ENCODE results near the gene HARS1. TPM values are rescaled to one million over a fixed set of nuclear protein-coding genes. Genes with fewer than 3 reads are reported as not detected.

Gene HARS1
- total and polyA plus RNA-seq, 10 of the 15 experiments (the other 5 are each of a cell fraction or from before 2014, with no cell fraction given), result 12.0 to 93.8 (median 76.9) TPM

GRCh38 chr5:140710899-140711552, 19.9 kb upstream of the HARS1 start (continued):
- TF ChIP-seq, protein P1, sequence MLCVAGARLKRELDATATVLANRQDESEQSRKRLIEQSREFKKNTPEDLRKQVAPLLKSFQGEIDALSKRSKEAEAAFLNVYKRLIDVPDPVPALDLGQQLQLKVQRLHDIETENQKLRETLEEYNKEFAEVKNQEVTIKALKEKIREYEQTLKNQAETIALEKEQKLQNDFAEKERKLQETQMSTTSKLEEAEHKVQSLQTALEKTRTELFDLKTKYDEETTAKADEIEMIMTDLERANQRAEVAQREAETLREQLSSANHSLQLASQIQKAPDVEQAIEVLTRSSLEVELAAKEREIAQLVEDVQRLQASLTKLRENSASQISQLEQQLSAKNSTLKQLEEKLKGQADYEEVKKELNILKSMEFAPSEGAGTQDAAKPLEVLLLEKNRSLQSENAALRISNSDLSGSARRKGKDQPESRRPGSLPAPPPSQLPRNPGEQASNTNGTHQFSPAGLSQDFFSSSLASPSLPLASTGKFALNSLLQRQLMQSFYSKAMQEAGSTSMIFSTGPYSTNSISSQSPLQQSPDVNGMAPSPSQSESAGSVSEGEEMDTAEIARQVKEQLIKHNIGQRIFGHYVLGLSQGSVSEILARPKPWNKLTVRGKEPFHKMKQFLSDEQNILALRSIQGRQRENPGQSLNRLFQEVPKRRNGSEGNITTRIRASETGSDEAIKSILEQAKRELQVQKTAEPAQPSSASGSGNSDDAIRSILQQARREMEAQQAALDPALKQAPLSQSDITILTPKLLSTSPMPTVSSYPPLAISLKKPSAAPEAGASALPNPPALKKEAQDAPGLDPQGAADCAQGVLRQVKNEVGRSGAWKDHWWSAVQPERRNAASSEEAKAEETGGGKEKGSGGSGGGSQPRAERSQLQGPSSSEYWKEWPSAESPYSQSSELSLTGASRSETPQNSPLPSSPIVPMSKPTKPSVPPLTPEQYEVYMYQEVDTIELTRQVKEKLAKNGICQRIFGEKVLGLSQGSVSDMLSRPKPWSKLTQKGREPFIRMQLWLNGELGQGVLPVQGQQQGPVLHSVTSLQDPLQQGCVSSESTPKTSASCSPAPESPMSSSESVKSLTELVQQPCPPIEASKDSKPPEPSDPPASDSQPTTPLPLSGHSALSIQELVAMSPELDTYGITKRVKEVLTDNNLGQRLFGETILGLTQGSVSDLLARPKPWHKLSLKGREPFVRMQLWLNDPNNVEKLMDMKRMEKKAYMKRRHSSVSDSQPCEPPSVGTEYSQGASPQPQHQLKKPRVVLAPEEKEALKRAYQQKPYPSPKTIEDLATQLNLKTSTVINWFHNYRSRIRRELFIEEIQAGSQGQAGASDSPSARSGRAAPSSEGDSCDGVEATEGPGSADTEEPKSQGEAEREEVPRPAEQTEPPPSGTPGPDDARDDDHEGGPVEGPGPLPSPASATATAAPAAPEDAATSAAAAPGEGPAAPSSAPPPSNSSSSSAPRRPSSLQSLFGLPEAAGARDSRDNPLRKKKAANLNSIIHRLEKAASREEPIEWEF (IDR thresholded peaks at IDR 0.05; ENCODE audit: insufficient replicate concordance, low read depth, low read length), result no peak
- TF ChIP-seq MXI1 (IDR thresholded peaks at IDR 0.05; ENCODE audit: low read depth, low read length), result peak; percentile 85; the same call in 1 of the 2 replicates
- TF ChIP-seq, protein P2, sequence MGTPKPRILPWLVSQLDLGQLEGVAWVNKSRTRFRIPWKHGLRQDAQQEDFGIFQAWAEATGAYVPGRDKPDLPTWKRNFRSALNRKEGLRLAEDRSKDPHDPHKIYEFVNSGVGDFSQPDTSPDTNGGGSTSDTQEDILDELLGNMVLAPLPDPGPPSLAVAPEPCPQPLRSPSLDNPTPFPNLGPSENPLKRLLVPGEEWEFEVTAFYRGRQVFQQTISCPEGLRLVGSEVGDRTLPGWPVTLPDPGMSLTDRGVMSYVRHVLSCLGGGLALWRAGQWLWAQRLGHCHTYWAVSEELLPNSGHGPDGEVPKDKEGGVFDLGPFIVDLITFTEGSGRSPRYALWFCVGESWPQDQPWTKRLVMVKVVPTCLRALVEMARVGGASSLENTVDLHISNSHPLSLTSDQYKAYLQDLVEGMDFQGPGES (IDR thresholded peaks at IDR 0.05), result no peak
- no peak for TF ChIP-seq HSF1 (IDR thresholded peaks at IDR 0.05; ENCODE audit: low read depth, low read length)
- TF ChIP-seq PKNOX1 (IDR thresholded peaks at IDR 0.05), result peak; percentile 60; the same call in 1 of the 2 replicates
- TF ChIP-seq, protein P3, sequence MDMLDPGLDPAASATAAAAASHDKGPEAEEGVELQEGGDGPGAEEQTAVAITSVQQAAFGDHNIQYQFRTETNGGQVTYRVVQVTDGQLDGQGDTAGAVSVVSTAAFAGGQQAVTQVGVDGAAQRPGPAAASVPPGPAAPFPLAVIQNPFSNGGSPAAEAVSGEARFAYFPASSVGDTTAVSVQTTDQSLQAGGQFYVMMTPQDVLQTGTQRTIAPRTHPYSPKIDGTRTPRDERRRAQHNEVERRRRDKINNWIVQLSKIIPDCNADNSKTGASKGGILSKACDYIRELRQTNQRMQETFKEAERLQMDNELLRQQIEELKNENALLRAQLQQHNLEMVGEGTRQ (IDR thresholded peaks at IDR 0.05; ENCODE audit: borderline replicate concordance, low read depth, low read length), result no peak
- no peak for TF ChIP-seq CTCF (IDR thresholded peaks at IDR 0.05 in 2 of 3, conservative IDR thresholded peaks at IDR 0.05 in 1 of 3; ENCODE audit: control insufficient read depth in 2 of 3, extremely low read depth in 1 of 3, insufficient read depth in 1 of 3, low read depth in 3 of 3, low read length in 3 of 3)
- no peak for TF ChIP-seq SMC3 (IDR thresholded peaks at IDR 0.05; ENCODE audit: borderline replicate concordance, low read length)
- TF ChIP-seq ZNF384 (IDR thresholded peaks at IDR 0.05; ENCODE audit: borderline replicate concordance, low read depth, low read length), result no peak; the same call in 1 of the 2 replicates
- TF ChIP-seq, protein P4, sequence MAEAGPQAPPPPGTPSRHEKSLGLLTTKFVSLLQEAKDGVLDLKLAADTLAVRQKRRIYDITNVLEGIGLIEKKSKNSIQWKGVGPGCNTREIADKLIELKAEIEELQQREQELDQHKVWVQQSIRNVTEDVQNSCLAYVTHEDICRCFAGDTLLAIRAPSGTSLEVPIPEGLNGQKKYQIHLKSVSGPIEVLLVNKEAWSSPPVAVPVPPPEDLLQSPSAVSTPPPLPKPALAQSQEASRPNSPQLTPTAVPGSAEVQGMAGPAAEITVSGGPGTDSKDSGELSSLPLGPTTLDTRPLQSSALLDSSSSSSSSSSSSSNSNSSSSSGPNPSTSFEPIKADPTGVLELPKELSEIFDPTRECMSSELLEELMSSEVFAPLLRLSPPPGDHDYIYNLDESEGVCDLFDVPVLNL (IDR thresholded peaks at IDR 0.05; ENCODE audit: low read depth, low read length), result no peak
- TF ChIP-seq TARDBP (IDR thresholded peaks at IDR 0.05; ENCODE audit: borderline replicate concordance), result peak; percentile 99
- no peak for TF ChIP-seq RBBP5 (conservative IDR thresholded peaks at IDR 0.05)
- no peak for TF ChIP-seq PBX3 (IDR thresholded peaks at IDR 0.05; ENCODE audit: insufficient replicate concordance, low read depth, low read length)

Data from GM12878 (cell line).